ENCODE results near the gene BMPR2.

The BMPR2 gene

DNA sequence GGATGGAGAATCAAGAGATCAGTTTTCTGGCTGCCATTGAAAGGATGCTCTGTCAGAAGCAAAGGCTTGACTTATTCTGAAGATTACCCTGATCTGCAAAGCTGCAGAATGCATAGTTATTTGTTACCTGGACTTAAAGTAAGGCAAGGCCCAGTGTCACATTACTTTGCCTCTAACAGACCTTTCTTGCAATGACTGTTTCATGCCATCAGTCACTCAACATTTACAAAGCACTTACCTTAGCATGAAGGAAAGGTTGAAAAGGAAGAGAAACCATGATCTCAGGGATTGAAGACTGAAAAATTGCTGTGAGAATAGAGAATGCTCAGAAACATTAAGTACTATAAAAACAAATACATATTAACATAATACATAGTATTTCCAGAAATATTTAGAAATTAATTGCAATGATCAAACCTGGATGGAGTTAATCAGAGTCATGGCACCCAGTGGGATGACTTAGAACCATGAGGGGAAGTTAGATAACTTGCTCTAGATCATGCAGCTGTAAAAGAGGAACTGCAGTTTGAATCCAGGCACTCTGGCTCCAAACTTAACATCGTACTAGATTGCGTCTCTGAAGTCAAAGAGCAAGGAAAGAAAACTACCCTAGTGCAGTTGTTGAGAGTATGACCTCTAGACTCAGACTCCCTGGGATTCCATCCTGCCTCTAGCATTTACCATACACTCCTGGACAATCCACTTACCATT, 232.2 kb downstream of the BMPR2 start:
- no peak for DNase-seq

DNA sequence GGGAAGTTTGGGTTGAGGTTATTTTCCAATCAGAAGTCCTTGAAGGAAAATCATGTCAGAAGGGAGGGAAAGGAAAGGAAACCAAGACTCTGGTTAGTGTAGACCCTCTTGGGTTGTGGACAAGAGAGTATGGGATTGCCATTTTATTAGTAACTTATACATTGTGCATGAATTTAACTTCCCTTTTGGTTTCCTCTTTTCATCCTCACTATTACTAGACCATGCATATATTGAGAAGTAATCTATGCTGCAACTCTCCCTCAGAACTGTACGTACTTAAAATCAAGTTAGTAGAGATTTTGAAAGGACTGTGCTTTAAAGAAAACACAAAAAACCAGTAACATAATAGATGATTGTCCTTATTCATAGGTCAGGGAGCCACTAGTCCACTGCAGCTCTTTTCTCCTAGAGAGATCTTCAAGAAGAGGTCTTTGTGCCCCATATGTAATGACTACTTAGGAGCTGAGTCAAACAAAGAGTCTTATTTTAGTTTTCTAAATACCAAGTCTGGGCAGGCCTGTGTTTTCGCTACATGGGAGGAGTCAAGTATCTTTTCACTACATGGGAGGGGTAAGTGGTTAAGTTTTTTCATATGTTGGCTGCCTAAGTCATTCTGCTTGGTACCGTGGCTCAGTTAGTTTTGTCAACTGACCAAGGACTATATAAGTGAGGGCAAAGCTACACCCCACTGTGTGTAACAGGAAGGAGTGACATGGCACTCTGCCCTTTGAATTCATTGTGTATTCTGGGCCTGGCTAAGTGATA, 233.4 kb downstream of the BMPR2 start:
- no peak for DNase-seq

DNA sequence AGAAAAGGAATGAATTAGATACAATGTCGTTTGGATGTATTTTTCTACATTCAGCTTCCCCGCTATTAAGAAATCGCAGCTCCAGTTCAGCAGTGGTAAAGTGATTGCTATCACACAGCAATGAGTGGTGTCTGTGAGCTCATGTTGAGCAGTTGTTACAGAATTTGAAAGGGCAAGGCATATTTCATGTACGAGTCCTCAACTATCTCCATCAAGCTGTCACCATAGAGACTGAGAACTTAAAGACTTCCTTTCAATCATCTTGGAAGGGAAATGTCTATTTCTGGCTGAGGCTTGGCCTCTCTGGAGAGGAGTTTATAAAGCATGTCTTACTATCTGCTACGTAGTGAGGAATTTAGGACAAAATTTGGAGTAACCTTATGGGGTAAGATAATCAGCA, 234.3 kb downstream of the BMPR2 start:
- DNase-seq: no peak

DNA sequence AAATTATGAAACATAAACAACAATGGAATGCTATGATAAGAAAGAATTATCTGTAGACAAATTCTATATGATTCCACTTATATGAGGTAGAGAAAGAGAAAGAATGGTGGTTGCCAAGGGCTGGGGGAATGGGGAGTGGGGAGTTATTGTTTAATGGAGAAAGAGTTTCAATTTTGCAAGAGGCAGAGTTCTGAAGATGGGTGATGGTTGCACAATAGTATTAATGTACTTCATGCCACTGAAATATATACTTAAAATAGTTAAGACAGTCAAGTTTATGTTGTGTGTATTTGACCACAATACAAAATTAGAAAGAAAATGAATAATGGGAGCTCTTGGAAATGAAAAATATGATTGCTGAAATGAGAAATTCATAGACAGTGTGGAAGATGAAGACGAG, 236.0 kb downstream of the BMPR2 start:
- DNase-seq: no peak

DNA sequence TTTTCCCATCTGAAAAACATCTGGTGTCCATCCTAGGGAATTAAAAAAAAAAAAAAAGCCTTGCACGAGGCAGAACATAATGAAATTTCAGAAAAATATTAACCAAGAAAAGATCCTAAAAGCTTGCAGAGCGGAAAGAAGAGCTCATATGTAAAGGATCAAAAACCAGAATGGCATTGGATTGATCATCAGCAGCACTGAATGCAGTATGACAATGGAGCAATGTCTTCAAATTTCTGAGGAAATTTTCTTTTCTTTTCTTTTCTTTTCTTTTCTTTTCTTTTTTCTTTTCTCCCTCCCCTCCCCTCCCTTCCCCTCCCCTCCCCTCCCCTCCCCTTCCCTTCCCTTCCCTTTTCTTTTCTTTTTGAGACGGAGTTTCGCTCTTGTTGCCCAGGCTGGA, 237.4 kb downstream of the BMPR2 start:
- DNase-seq: no peak

Data from activated T-cell treated with anti-CD3 and anti-CD28 coated beads, Interleukin-2, amount 50 U/mL, for 1 hour (primary cell).